Activated effector memory CD4-positive, alpha-beta T cell treated with Interleukin-2 at 50 U/mL for 16 hours (primary cell): Measurements from ENCODE around the gene RASIP1.
A peak's percentile ranks its signal among the peaks of the same experiment; 100 is the strongest.
"Not testable (repeated sequence)": the region's sequence is repeated elsewhere in the genome, so short reads cannot be mapped to it uniquely, and the experiment has no call there.

Experiments
- DNase-seq: peaks from one replicate; pipeline ENCODE4 v3.0.0-alpha.2; 2020

Gene RASIP1

DNA sequence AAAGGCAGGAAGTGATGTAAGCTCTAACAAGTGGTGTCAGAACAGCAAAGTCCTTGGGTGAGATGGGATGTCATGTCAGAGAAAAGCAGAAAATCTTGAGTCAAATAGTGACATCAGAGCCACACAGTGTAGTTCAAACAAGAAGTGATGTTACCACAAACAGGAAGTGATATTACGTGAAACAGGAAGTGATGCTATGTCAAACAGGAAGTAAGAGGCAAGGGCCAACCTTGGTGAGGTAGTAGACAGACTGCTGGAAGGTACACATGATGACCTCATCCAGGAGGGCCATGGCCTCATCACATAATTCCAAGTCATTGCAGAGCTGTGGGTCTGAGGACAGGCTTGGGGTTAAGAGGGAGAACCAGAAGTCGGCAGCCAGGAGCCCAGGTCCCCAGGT is 13.9 kb downstream of the RASIP1 start:
- no peak for DNase-seq

DNA sequence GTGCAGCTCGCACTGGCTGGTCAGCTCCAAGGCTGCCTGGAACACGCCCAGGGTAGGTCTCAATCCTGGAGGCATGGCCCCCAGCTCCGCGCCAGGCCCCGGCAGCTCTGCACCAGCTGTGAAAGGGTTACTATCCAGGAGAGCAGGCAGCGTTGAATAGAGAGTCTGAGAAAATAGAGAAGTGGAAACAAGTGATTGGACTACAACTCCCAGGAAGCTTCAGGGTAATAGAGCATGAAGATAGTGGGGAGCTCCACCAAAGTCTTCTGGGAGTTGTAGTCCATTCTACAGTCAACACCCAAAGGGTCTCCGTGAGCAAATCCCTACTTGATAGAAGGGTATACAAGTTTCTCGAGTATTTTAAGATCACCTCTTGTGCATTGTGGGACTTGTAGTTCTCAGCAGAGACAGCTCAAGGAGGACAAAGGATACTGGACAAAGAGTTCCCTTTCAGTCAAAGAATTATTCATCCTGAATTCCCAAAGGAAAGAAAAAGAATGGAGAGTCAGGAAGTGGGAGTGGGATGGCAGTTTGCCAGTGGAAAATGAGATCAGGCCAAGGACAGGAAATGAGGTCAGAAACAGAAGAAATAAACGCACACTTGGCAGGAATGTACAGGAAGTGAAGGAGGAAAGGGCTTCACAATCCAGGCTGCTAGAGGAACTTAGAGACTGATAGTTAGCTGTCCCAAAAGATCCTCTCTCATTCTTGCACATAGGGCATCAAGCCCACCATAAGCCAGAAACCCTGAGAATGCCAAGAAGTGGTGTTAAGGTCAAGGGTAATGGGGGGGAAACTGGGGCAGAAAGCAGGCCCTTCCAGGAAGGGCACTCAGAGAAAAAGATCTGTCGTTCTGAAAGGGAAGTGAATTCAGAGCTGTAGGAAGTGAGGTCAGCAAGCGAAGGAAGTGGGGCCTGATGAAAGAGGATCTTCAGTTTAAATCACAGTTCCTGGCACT is 15.3 kb downstream of the RASIP1 start:
- DNase-seq: no peak

DNA sequence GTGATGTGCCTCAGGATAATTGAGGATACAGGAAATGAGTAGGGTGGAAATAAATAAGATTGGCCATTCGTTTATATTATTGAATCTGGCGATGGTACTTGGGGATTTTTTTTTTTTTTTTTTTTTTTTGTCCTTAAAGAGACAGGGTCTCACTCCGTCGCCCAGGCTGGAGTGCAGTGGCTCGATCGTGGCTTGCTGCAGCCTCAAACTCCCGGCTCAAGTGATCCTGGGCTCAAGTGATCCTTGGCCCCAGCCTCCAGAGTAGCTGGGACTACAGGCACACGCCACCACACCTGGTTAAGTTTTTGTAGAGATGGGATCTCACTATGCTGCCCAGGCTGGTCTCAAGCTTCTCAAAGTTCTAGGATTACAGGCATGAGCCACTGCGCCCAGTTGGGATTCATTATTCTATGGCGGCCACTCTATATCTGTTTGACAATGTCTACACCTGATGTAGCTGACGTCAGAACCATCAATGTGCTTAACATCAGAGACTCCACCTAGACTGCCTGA is 18.2 kb downstream of the RASIP1 start:
- no peak for DNase-seq

DNA sequence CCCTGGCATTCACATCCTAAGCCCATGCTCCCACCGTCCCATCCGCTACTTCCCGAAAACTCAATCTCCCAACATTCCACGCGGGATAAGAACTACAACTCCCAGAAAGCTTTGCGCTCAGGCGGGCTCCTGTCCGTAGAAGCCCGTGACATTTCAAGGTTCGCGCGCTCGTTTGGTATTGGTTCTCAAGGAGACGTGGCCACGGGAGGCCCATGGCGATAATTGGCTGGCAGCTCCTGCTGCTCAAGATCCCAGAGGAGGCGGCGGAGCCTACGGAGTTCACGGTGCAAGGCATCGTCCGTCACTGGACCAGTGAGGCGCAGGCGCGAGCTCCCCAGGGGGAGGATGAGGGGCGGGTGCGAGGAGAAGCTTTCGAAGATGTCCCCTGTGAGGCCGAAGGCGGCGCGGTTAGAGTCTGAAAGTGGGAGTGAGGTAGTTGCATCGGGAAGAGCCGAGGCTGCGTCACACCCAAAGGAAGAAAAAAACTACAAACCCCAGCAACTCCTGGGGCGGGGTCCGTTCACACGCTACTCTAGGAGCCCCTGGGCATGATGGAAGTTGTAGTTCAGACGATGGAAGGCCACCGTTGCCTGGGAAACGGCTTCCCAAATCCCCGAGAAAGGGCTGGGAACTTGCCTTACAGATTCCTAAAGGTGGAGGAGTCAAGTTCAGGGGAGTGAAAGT is 19.7 kb downstream of the RASIP1 start:
- DNase-seq: peak; percentile 86

- DNase-seq: no peak
These were observed 20.2 kb downstream of the RASIP1 start for GRCh38 chr19:48720251-48720612.

DNA sequence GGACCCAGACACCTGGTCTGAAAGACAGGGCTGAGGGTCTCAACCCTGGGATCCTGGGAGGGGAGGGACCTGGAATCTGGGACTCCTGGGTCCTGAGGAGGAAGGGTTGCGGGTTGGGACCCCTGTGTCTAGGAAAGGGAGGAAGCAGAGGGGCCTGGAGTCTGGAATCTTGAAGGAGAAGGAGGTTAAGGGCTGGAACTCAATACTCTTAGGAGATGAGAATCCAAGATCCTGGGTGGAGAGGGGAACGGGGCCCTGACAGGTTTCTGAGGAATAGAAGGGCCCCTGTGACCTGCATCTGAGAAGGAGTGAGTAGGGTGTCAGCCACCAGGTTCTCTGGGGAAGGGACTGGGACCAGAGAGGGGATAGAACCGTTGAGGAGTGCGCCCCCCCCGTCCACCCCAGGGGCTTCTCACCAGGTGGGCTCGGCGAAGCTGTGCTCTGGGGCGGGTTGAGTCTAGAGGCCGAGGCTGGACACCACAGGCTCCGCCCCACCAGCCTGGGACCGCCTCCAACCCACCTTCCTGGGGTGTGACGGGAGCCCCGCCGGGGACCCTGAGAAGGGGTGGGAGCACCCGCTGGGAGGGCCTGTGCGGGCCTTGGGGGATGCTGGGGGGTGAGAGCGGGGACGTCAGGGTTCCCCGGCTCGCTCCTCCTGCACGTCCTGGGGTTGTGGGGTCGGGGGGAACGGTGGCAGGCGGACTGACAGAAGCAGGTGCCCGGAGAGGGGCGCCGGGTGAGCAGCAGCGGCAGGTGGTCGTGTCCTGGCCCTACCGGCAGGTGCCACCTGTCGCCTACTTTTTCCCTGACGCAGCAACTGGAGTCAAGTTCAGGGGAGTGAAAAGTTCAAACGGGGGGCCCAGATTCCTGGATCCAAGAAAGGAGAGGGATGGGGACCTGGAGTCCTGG is 20.9 kb downstream of the RASIP1 start, which contains the start of gene MAMSTR:
Gene MAMSTR (minus strand): TSS at position 463 of the 909 bp plus-strand sequence. CDS start 694 bp downstream, outside the sequence.
- no peak for DNase-seq

GRCh38 chr19:48718711-48719231 is 21.6 kb downstream of the RASIP1 start:
- DNase-seq: no peak

GRCh38 chr19:48718106-48718505 is 22.3 kb downstream of the RASIP1 start:
- not testable (repeated sequence) for DNase-seq

- DNase-seq: no peak
These were observed 23.7 kb downstream of the RASIP1 start for GRCh38 chr19:48716562-48717291.

DNA sequence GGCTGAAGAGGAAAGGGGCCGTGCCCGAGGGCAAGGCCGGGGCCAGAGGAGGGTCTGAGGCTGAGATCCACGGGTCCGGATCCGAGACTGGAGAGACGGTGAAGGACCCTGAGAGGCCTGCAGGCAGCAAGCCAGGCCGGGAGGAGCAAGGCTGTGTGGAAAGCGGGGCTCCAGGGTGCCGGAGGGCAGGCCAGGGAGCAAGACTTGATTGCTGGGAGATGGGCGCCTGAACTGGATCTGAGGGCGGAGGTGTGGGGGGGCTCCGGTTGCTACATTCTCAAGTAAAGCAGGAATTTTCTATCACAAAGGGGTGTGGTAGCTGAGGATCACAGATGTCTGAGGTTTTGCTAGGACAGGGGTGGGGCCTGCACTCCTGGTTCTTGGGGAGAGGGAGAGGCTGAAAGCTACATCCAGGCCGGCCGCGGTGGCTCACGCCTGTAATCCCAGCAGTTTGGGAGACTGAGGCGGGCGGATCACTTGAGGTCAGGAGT is 24.7 kb downstream of the RASIP1 start:
- no peak for DNase-seq

DNA sequence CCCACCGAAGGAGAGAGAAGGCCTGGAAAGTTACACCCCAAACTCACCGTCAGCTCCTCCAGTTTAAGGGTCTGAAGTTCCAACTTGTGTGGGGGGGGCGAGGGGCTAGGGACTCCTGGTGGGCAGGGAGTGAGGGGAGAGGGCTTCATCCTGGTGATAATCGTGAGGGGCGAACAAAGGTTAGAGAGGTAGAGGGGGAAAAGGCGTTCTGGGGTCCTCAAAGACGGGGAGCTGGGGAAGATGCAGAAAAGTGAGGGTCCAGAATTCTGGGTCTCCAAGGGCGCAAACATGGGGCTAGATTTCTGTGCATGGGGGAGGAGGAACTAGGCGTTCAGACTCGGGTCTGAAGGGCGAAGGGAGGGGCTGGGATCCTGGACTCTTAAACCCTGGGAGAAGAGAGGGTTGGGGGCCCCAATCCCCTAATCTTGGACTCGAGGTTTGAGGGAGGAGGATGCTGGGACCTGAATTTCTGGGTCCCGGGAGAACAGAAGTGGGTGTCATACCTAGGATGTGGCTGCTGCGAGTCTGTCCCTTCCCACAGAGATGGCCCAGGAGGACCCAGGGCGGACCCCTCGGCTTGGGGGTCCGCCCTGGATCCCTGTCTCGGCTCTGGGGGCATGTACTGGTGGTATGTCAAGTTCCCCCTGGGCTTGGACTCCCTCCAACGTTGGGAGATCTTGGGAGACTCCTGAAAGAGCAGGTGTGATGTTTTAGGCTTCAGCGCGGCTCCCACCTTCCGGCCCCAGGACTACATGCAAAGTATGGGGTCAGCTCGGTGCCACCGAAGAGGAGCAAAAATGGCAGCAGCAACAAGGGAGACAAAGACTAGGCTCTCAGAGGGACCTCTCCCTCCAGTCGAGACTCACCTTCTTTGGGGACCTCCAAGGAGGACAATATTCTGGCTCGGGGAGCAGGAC is 25.4 kb downstream of the RASIP1 start:
- DNase-seq: no peak

- peak; percentile 97 for DNase-seq
These were observed 26.3 kb downstream of the RASIP1 start for GRCh38 chr19:48713864-48714755.

- no peak for DNase-seq
These were observed 27.2 kb downstream of the RASIP1 start for GRCh38 chr19:48713041-48713863.

GRCh38 chr19:48711106-48711662 is 29.2 kb downstream of the RASIP1 start:
- no peak for DNase-seq

- no peak for DNase-seq
These were observed 31.9 kb downstream of the RASIP1 start for GRCh38 chr19:48708471-48708870.

- no peak for DNase-seq
These were observed 35.0 kb downstream of the RASIP1 start for GRCh38 chr19:48705431-48705830.

DNA sequence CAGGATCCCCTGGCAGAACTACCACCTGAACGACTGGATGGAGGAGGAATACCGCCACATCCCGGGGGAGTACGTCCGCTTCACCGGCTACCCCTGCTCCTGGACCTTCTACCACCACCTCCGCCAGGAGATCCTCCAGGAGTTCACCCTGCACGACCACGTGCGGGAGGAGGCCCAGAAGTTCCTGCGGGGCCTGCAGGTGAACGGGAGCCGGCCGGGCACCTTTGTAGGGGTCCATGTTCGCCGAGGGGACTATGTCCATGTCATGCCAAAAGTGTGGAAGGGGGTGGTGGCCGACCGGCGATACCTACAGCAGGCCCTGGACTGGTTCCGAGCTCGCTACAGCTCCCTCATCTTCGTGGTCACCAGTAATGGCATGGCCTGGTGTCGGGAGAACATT is 37.1 kb downstream of the RASIP1 start:
- DNase-seq: no peak

DNA sequence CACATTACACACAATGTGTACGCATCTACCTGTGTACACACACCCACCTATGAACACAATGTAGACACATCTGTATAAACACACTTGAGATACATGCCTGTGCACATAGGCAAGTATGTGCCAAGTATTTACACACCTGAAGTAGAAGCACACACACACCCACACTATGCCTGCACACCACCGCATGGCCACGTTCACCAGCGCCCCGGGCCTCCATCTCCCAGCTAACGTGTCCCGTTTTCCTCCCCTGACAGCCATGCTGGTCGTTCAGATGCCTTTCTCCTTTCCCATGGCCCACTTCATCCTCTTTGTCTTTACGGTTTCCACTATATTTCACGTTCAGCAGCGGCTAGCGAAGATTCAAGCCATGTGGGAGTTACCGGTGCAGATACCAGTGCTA is 37.7 kb downstream of the RASIP1 start:
- no peak for DNase-seq
